A204.1 (cell line): ENCODE data around the gene CASKIN2.

Experiments
- FAIRE-seq: peaks from 2 replicates; lab custom pipeline; 2012; peaks lifted over from hg19 to GRCh38; lab: Jason Lieb, UNC

CASKIN2 gene

GRCh38 chr17:75518983-75519537, 3.7 kb upstream of the CASKIN2 start:
- FAIRE-seq: no peak

- FAIRE-seq: no peak
Measured at GRCh38 chr17:75518201-75518600, 2.9 kb upstream of the CASKIN2 start.

DNA sequence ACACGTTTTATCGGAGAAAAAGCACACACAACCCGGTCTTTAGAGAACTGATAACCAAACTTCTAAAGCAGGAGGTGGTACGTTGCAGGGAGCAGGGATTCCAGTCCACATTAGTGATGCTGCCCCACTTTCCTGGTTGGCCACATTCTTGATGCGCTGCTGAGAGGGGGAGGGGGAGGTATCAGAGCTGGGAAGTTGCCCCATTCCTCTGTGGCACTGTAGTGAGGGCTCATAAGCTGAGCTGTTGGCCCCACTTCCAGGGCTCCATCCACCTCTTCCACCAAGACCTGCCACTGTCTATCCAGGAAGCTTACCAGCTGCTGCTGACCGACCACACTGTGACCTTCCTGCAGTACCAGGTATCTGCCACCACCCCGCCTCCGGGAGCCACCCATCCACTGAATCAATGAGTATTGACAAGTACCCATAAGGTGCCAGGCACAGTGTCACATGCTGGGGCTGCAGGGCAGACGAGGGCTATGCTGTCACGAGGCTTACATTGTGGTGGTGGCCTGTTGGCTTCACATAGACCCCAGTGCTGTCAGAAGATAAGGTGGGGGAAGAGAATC, 2.0 kb upstream of the CASKIN2 start:
- FAIRE-seq: no peak

GRCh38 chr17:75516619-75517296, 1.4 kb upstream of the CASKIN2 start:
- FAIRE-seq: no peak

- FAIRE-seq: no peak
Measured at GRCh38 chr17:75516255-75516618, 900 bp upstream of the CASKIN2 start, which contains the start of gene TSEN54. TSEN54 (plus strand) TSS chr17:75516528; CDS start chr17:75516561, 33 bp downstream.

DNA sequence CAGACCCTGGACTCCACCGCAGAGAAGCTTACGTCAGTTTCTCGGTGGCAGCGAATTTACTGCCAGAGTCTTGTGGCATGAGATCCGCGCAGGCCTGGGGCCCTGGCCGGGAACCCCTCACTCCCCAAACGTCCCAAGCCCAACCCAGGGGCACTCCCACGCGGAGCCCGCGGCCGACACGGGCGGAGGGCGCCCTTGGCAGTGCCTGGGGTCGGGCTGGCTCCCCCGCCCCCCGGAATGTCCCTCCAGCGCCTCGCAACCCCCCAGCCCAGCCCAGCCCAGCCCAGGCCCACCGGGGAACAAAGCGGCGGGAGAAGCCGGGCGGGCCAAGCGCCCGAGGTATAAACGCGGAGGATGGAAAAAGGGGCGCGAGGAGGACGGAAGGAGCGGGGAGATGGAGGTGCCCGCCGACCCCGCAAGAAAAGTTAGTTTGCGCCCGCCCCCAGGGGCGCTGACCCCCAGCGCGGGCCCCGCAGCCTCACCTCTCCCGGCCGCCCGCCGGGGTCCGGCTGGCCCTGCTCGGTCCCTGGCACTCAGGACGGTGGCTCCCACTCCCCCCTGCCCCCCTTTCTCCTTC, 330 bp downstream of the CASKIN2 start:
- FAIRE-seq: no peak

GRCh38 chr17:75514299-75514918, 928 bp downstream of the CASKIN2 start:
- FAIRE-seq: no peak

- FAIRE-seq: no peak
Measured at GRCh38 chr17:75513641-75514000, 1.7 kb downstream of the CASKIN2 start.

DNA sequence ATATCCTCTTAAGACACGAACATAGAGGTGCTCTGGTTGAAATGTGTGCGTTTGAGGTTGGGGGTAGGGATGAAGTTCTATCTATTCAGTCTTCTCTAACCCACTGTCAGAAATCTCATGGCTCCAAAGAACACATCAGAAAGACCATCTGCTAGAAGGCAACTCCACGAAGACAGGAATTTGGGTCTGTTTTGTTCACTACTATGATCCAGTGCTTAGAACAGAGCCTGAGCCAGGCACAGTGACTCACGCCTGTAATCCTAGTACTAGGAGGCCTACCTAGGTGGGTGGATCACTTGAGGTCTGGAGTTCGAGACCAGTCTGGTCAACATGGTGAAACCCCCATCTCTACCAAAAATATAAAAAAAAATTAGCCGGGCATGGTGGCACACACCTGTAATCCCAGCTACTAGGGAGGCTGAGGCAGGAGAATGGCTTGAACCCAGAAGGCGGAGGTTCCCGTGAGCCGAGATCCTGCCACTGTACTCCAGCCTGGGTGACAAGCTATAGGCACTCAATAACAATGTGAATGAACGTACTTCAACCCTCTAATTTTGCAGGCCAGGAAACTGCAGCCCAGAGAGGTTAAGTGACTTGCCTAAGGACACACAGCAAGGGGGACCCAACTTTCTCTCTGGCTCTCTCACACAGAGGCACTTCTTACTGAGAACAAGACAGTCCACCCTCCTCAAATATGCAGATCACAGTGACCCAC, 2.3 kb downstream of the CASKIN2 start:
- no peak for FAIRE-seq

GRCh38 chr17:75511610-75512575, 3.4 kb downstream of the CASKIN2 start:
- no peak for FAIRE-seq

DNA sequence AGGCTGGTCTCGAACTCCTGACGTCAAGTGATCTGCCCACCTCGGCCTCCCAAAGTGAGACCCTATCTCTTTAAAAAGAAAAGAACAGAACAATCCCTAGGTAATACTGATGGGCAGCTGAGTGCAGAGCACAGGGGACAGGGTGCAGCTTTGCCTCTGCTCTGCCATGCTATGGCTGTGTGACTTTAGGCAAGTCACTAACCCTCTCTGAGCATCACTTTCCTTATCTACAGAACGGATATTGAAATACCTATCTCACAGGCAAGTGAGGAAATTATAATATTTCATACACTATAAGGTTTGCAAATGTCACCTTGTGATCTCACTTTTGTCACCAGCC, 4.1 kb downstream of the CASKIN2 start:
- FAIRE-seq: no peak

- no peak for FAIRE-seq
Measured at GRCh38 chr17:75509528-75510258, 5.6 kb downstream of the CASKIN2 start.

GRCh38 chr17:75508931-75509361, 6.4 kb downstream of the CASKIN2 start:
- FAIRE-seq: no peak

DNA sequence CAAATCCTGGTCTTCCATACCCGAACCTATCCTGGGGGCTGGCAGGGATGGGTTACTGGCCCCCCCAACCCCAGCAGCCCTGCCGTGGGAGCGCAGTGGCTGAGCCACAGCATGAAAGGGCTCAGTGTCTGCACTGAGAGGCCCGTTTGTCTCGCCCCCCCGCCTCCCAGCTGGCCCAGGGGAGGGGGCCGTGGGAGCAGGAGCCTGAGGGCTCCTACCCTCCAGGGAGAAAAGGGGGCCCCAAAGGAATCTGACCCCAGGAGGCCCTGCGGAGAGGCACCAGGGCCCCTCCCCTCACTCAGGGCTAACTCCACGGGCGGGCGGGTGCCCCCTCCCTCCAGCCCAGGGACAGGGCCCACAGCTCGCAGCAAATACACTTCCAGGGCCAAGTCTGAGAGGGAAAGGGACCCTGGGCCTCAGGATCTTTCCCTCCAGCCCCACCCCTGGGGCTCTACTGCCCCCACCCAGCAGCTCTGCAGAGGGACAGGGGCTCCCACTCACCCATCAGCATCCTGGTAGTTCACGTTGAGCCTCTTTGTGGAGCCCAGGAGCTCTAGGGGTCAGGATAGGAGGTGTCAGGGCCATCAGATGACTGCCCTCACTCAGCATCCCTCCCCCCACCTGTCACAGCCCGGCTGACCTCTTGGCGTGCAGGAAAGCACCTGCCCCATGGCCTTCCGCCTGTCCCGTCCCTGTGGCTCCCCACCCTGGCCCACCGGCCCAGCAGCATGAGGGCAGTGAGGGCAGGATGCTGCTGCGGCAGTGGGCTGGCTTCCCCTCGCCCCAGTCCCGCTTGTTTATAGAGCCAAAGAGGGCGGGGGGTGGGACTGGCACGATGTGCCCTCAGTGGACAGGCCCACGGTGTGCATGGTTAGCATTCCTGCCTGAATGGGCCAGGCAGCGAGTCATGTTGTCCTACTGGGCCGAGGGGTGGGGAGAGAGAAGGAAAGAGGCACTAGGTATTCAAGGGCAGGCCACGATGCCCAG, 7.3 kb downstream of the CASKIN2 start:
- no peak for FAIRE-seq

DNA sequence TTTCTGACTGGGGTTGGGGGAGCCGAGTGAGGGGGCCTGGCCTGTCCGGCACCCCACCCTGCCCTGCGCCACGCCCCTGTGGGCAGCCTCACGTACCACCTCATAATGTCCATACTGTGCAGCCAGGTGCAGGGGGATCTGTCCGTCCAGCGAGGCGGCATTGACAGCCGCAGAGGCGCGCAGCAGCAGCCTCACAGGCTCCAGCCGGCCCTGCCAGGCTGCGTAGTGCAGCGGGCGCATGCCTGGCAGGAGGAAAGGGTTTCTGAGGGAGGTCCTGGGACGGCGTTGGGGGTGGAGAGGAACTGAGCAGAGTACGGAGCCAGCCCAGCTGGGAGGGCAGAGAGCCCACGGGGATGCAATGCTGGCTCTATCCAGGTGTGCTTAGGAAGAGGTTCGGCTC, 8.4 kb downstream of the CASKIN2 start:
- FAIRE-seq: no peak

DNA sequence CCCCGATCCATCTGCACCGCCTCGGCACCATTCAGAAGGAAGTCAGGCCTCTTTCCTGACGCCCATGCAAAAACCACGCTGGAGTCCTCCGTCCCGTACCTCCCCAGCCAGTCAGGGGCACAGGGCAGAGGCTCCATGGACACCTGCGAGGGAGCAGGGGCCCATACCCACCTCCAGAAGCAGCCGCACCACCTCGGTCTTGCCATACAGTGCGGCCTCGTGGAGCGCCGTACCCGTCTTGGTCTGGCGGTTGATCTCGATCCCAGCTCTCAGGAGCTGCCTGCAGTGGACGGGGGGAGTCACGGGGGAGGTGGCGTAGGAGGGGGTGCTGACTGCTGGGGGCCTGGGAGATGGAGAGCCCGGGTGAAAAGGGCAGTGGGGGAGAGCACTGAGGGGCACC, 9.2 kb downstream of the CASKIN2 start:
- no peak for FAIRE-seq

- no peak for FAIRE-seq
Measured at GRCh38 chr17:75505640-75506039, 9.7 kb downstream of the CASKIN2 start.

DNA sequence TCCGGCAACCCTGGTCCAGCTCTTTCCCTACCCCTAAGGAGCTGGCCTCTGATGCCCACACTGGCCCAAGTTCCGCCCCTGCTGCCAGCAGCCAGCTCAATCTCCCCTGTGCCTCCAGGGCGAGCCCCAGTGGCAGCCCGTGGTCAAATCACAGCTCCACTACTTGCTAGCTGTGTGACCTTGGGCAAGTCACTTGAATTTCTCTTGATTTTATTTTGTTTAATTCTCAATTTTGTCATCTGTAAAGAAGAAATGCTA, 10.3 kb downstream of the CASKIN2 start:
- FAIRE-seq: no peak

- FAIRE-seq: no peak
Measured at GRCh38 chr17:75504347-75505151, 10.8 kb downstream of the CASKIN2 start.
